HL-60 (cell line): Measurements from ENCODE around the gene ZNF234.
"Not testable (repeated sequence)": the region's sequence is repeated elsewhere in the genome, so short reads cannot be mapped to it uniquely, and the experiment has no call there.

ENCODE experiments used
- DNase-seq, 2 experiments: peaks; one replicate each; pipeline ENCODE4 v3.0.0-alpha.2; 2010 to 2020; ENCODE audit warnings: low read depth in 1 of 2, low spot score in 1 of 2
- H3K27ac ChIP-seq: fragments of 250-450 bp; sonication (Bioruptor Pico); replicated peaks from 2 replicates; pipeline ENCODE4 v1.5.1; 2020; ENCODE audit warnings: mild to moderate bottlenecking, moderate library complexity
- H3K27me3 ChIP-seq: fragments of 250-450 bp; sonication (Bioruptor Pico); 2 replicates; pipeline ENCODE4 v1.5.1; 2021; ENCODE audit warnings: mild to moderate bottlenecking, moderate library complexity; ENCODE audit not compliant: insufficient read depth, poor library complexity, severe bottlenecking
- H3K4me3 ChIP-seq: replicated peaks from 2 replicates; pipeline ENCODE4 v1.5.1; 2011; ENCODE audit warnings: mild to moderate bottlenecking, control low read depth, low read length; ENCODE audit not compliant: insufficient read depth
- CTCF ChIP-seq: IDR thresholded peaks from one replicate; pipeline ENCODE4 v1.5.1; 2011; ENCODE audit warnings: low read length, control low read depth, inconsistent platforms; ENCODE audit not compliant: insufficient read depth
- GABPA ChIP-seq: IDR thresholded peaks from 2 replicates; pipeline ENCODE4 v1.6.1; 2012; ENCODE audit warnings: low read depth
- POLR2AphosphoS5 ChIP-seq: IDR thresholded peaks from 2 replicates; pipeline ENCODE4 v1.6.1; 2012; ENCODE audit warnings: low read depth
- REST ChIP-seq: IDR thresholded peaks from 2 replicates; pipeline ENCODE4 v1.6.1; 2012; ENCODE audit warnings: low read depth; ENCODE audit not compliant: insufficient replicate concordance
- SPI1 ChIP-seq: IDR thresholded peaks from 2 replicates; pipeline ENCODE4 v1.6.1; 2012; ENCODE audit warnings: low read depth, mild to moderate bottlenecking, borderline replicate concordance

Gene ZNF234

GRCh38 chr19:44112802-44113137 lies 28.6 kb upstream of the ZNF234 start:
- no peak overlapping the region; the same call in 1 of the 2 replicates for H3K27ac ChIP-seq
- no peaks in the 10 kb centered on the region for H3K27me3 ChIP-seq
- no peak for TF ChIP-seq SPI1
- TF ChIP-seq REST: no peak
- TF ChIP-seq CTCF: no peak
- no peak for TF ChIP-seq POLR2AphosphoS5
- TF ChIP-seq GABPA: no peak
- no peak for DNase-seq
- H3K4me3 ChIP-seq: peak overlapping the region; percentile 94

- no peaks in the 10 kb centered on the region for H3K27me3 ChIP-seq
- peak; percentile 99 for DNase-seq
- H3K27ac ChIP-seq: peak within 1 kb of the TSS; percentile 60
- peak within 1 kb of the TSS; percentile 94 for H3K4me3 ChIP-seq
- TF ChIP-seq POLR2AphosphoS5: peak; percentile 50; the same call in 1 of the 2 replicates
- no peak for TF ChIP-seq REST
- TF ChIP-seq CTCF: no peak
- TF ChIP-seq SPI1: peak; percentile 92
- peak; percentile 79 for TF ChIP-seq GABPA
Observed at GRCh38 chr19:44113138-44113783, 28.1 kb upstream of the ZNF234 start, which contains the start of gene ZNF225. Gene ZNF225, plus strand, starts transcription at chr19:44113399. Its CDS starts 2,429 bp downstream, at chr19:44115828.

- DNase-seq: peak in 1 of 2 experiments; percentile 14
- TF ChIP-seq GABPA (no peak), SPI1 (no peak), POLR2AphosphoS5 (no peak), CTCF (no peak), REST (no peak)
- H3K4me3 ChIP-seq: peak overlapping the region; percentile 94
- H3K27me3 ChIP-seq: no peaks in the 10 kb centered on the region
- peak overlapping the region; percentile 60 for H3K27ac ChIP-seq
Observed at GRCh38 chr19:44113784-44114390, 27.5 kb upstream of the ZNF234 start.

- not testable (repeated sequence) for H3K27me3 ChIP-seq, DNase-seq, H3K4me3 ChIP-seq, H3K27ac ChIP-seq
Observed at GRCh38 chr19:44121162-44121561, 20.2 kb upstream of the ZNF234 start.
